HG02571 (cell line): ENCODE data around the gene FLT4.

Source experiments
- ATAC-seq: cut with Tn5 transposase; IDR thresholded peaks from one replicate; pipeline ENCODE4 v1.9.1; 2021; ENCODE audit warnings: mild to moderate bottlenecking, moderate library complexity; ENCODE audit not compliant: unreplicated experiment

The FLT4 gene

GRCh38 chr5:180594311-180595045 lies 54.9 kb downstream of the FLT4 start:
- ATAC-seq = no peak

GRCh38 chr5:180593446-180594206 lies 55.8 kb downstream of the FLT4 start:
- ATAC-seq = no peak

GRCh38 chr5:180592176-180592575 lies 57.2 kb downstream of the FLT4 start:
- no peak for ATAC-seq

GRCh38 chr5:180591311-180591887 lies 58.0 kb downstream of the FLT4 start, which contains the start of gene SCGB3A1:
Gene SCGB3A1 (minus strand): TSS chr5:180591499. CDS start chr5:180591462, 37 bp downstream.
- no peak for ATAC-seq

- no peak for ATAC-seq
These were observed 58.7 kb downstream of the FLT4 start for GRCh38 chr5:180590543-180591310.

GRCh38 chr5:180589771-180590542 lies 59.4 kb downstream of the FLT4 start:
- no peak for ATAC-seq

GRCh38 chr5:180586870-180587269 lies 62.5 kb downstream of the FLT4 start:
- ATAC-seq = no peak

GRCh38 chr5:180586204-180586603 lies 63.2 kb downstream of the FLT4 start:
- ATAC-seq = no peak

- no peak for ATAC-seq
These were observed 65.7 kb downstream of the FLT4 start for GRCh38 chr5:180583738-180584137.

- no peak for ATAC-seq
These were observed 68.7 kb downstream of the FLT4 start for GRCh38 chr5:180580681-180581080.

- ATAC-seq = no peak
These were observed 73.8 kb downstream of the FLT4 start for GRCh38 chr5:180575571-180575970.

- no peak for ATAC-seq
These were observed 80.5 kb downstream of the FLT4 start for GRCh38 chr5:180568914-180569313.

GRCh38 chr5:180563994-180564393 lies 85.4 kb downstream of the FLT4 start:
- ATAC-seq = no peak

GRCh38 chr5:180558232-180558631 lies 91.2 kb downstream of the FLT4 start:
- no peak for ATAC-seq

- ATAC-seq = no peak
These were observed 92.1 kb downstream of the FLT4 start for GRCh38 chr5:180557217-180557809.

- no peak for ATAC-seq
These were observed 94.1 kb downstream of the FLT4 start for GRCh38 chr5:180555168-180555921.

GRCh38 chr5:180553530-180553929 lies 95.9 kb downstream of the FLT4 start:
- ATAC-seq = no peak
